RWPE1 (cell line): ENCODE measurements around the gene RNF217.
A peak's percentile ranks its signal among the peaks of the same experiment; 100 is the strongest.

Experiments
- CTCF ChIA-PET: fragments of 350-600 bp; sonication (Branson Sonifier 250); formaldehyde crosslinking; extraction: SDS; loops from one replicate; lab custom pipeline; 2021; lab: Yijun Ruan, JAX
- POLR2A ChIA-PET: fragments of 400-600 bp; formaldehyde crosslinking; extraction: SDS; loops from one replicate; lab custom pipeline; 2020; ENCODE audit warnings: antibody characterized with exemption; ENCODE audit not compliant: low non-redundant PET; lab: Yijun Ruan, JAX
- DNase-seq: peaks from one replicate; pipeline ENCODE4 v3.0.0; 2012; ENCODE audit warnings: low spot score
- H3K27ac ChIP-seq: fragments of 450-650 bp; 2 replicates; pipeline ENCODE4 v1.5.1; 2017
- TF ChIP-seq, protein P1 (sequence below): fragments of 450-650 bp; conservative IDR thresholded peaks from 2 replicates; pipeline ENCODE4 v1.5.1; 2017; ENCODE audit warnings: low read depth, mild to moderate bottlenecking

RNF217 gene

DNA sequence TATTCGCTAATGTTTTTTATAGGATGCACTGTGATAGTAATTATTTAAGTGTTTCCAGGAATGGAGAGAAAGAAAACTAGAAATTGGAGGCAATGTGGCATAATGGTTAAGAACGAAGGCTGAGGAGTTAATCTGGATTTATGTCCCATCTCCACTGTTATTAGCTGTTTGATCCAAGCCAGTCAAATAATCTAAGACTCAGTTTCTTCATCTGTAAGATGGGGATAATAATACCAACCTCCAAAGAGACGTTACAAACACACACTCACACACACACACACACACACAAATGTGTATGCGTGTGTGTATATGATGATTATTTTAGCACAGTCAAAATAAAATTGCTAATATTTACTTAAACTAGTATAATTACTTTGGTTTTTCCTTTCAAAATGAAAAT, 154.5 kb downstream of the RNF217 start:
- ChIA-PET CTCF (no interaction called here), POLR2A (no interaction called here)
- no peak overlapping the region for H3K27ac ChIP-seq
- TF ChIP-seq, protein P1, sequence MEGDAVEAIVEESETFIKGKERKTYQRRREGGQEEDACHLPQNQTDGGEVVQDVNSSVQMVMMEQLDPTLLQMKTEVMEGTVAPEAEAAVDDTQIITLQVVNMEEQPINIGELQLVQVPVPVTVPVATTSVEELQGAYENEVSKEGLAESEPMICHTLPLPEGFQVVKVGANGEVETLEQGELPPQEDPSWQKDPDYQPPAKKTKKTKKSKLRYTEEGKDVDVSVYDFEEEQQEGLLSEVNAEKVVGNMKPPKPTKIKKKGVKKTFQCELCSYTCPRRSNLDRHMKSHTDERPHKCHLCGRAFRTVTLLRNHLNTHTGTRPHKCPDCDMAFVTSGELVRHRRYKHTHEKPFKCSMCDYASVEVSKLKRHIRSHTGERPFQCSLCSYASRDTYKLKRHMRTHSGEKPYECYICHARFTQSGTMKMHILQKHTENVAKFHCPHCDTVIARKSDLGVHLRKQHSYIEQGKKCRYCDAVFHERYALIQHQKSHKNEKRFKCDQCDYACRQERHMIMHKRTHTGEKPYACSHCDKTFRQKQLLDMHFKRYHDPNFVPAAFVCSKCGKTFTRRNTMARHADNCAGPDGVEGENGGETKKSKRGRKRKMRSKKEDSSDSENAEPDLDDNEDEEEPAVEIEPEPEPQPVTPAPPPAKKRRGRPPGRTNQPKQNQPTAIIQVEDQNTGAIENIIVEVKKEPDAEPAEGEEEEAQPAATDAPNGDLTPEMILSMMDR, result no peak
- DNase-seq, result no peak

DNA sequence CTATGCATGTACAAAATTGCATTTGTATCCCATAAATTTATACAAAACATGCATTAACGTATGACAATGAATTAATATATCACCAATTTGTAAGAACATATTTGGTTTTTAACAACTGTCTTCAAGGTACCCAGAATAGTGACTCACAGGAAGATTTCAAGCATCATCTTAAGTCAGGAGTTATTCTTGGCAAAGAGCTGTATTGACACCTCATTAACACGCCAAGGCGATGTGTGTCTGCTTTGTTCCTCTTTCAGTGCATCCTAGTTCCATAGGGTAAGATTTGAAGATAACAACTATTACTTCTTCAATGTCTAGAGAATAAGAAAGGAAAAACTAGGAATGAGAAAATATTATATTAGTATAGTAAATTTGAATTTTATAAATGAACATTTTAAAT, 155.6 kb downstream of the RNF217 start:
- ChIA-PET POLR2A (no interaction called here), CTCF (no interaction called here)
- no peak for DNase-seq
- no peak overlapping the region for H3K27ac ChIP-seq
- TF ChIP-seq, protein P1, result no peak

DNA sequence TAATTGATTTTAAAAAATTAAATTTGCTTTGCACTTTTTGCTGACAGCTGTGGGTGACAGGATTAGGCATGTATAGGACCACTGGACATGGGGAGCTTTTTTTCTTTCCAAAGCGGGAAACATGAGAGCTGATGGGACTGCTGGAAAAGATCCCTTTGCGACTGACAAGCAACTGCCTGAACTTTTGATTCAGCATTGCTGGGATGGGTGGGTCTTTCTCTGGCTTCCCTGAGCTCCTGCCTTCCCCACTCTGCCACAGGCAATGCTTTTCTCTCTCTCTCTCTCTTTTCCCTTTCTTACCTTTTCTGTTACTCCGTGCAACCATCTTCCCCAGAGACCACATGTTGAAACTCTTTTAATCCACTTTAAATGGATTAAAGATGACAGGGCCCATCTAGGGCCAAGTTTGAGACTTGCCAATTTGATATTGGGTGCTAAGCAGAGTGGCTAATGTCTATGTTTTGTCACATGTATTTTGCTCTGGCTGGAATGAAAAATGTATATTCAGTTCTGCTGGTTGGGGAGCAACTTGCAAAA, 157.9 kb downstream of the RNF217 start:
- no peak overlapping the region for H3K27ac ChIP-seq
- TF ChIP-seq, protein P1, result no peak
- ChIA-PET POLR2A (no interaction called here), CTCF (interaction anchor here (0.7 to 1.9 kb wide), 2 partner anchors 250 to 684 kb away, joined by 3 to 11 read pairs; no protein-coding TSS in a partner anchor)
- no peak for DNase-seq

DNA sequence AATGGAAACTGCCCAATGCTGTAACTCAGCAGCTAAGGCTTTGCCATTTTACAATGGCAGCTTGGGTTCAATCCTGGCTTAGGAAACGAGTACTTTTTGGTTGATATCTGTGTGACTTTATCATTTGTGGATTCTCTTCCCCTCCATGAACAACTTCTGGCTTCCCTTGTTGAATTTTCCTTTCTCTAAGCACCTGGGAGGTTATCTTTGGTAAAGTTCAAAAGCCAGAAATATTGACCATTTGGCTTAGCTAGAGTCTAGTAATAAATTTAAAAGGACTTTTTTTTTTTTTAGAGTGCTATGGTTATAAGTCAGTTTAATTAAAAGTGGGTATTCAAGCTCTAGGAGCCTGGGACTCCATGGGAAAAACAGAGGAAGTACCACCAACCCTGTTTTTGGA, 159.7 kb downstream of the RNF217 start:
- H3K27ac ChIP-seq, result no peak overlapping the region
- DNase-seq, result no peak
- CTCF ChIA-PET, result interaction anchor here (1.9 kb wide), 1 partner anchor 251 kb away, joined by 11 read pairs; no protein-coding TSS in a partner anchor
- POLR2A ChIA-PET, result no interaction called here
- TF ChIP-seq, protein P1, result no peak

DNA sequence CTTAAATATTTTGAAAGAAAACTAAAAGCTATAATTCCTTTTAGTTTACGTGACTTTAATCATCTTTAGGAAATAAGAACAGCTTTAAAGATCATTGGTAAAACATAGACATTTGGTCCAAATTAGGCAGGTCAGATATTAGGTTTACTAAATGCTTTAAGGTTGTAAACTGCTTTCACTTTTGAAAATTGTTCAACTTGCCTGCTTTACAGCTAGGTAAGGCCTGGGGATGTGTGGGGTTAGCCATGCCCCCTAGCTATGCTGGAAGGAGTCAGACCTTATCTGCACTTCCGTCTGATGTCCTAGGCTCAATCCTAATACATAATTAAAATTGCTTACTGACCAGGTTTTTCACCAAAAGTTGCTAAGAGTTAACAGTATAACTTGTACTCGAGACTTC, 160.8 kb downstream of the RNF217 start:
- CTCF ChIA-PET, result no interaction called here
- POLR2A ChIA-PET, result no interaction called here
- TF ChIP-seq, protein P1, result no peak
- H3K27ac ChIP-seq, result no peak overlapping the region
- DNase-seq, result no peak

DNA sequence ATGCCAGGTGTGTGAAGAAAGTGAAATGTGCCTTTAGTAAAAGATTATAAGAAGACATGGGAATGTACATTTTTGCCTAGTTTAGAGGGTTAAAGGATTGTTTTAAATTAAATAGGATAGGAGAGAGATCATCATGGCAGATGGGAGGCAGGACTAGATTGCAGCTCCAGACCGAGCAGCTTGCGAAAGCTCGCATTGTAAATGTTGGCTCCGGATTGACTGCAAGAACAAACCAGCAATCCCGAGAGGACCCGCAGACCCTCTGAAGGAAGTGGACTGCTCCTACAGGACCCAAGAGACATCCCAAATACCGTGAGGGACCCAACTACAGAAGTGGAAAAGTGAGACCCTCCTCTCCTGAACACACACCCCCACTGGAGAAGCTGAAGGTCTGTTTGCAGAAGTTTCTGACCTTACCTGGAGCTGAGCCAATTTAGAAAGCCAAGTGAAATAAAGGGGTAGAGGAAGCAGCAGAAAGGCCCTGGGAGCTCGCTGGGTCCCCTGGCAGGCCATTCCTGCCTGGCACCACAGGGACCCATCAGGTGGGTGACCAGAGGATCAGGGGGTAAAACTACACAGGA, 161.3 kb downstream of the RNF217 start:
- no peak for DNase-seq
- TF ChIP-seq, protein P1, result no peak
- peak overlapping the region; percentile 75 for H3K27ac ChIP-seq
- CTCF ChIA-PET, result interaction anchor here (0.7 to 1.5 kb wide), 2 partner anchors 30 to 277 kb away, joined by 3 read pairs; partner anchors contain the start of gene TPD52L1
- POLR2A ChIA-PET, result no interaction called here
